ENCODE results near the gene RPP25.

- TF ChIP-seq, protein P1, sequence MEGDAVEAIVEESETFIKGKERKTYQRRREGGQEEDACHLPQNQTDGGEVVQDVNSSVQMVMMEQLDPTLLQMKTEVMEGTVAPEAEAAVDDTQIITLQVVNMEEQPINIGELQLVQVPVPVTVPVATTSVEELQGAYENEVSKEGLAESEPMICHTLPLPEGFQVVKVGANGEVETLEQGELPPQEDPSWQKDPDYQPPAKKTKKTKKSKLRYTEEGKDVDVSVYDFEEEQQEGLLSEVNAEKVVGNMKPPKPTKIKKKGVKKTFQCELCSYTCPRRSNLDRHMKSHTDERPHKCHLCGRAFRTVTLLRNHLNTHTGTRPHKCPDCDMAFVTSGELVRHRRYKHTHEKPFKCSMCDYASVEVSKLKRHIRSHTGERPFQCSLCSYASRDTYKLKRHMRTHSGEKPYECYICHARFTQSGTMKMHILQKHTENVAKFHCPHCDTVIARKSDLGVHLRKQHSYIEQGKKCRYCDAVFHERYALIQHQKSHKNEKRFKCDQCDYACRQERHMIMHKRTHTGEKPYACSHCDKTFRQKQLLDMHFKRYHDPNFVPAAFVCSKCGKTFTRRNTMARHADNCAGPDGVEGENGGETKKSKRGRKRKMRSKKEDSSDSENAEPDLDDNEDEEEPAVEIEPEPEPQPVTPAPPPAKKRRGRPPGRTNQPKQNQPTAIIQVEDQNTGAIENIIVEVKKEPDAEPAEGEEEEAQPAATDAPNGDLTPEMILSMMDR (IDR thresholded peaks at IDR 0.05; ENCODE audit: low read depth, low read length, missing input control), result no peak
- TF ChIP-seq, protein P2, sequence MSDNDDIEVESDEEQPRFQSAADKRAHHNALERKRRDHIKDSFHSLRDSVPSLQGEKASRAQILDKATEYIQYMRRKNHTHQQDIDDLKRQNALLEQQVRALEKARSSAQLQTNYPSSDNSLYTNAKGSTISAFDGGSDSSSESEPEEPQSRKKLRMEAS (IDR thresholded peaks at IDR 0.05), result no peak
- TF ChIP-seq REST (IDR thresholded peaks at IDR 0.05) (no peak), EGR1 (IDR thresholded peaks at IDR 0.05; ENCODE audit: low read depth in 2 of 2) (no peak), GABPA (IDR thresholded peaks at IDR 0.05 in 1 of 2, conservative IDR thresholded peaks at IDR 0.05 in 1 of 2) (no peak), SP1 (IDR thresholded peaks at IDR 0.05) (no peak), HNF4A (conservative IDR thresholded peaks at IDR 0.05) (no peak), TAF1 (conservative IDR thresholded peaks at IDR 0.05) (no peak), YY1 (IDR thresholded peaks at IDR 0.05) (no peak), HNF4G (IDR thresholded peaks at IDR 0.05) (no peak)
- TF ChIP-seq, protein P3, sequence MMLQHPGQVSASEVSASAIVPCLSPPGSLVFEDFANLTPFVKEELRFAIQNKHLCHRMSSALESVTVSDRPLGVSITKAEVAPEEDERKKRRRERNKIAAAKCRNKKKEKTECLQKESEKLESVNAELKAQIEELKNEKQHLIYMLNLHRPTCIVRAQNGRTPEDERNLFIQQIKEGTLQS (IDR thresholded peaks at IDR 0.05), result no peak
These were observed 19.6 kb upstream of the RPP25 start for GRCh38 chr15:74976159-74976558.

All from liver (tissue), 3 donors.